ENCODE results near the gene FGFBP2.

FGFBP2 gene

DNA sequence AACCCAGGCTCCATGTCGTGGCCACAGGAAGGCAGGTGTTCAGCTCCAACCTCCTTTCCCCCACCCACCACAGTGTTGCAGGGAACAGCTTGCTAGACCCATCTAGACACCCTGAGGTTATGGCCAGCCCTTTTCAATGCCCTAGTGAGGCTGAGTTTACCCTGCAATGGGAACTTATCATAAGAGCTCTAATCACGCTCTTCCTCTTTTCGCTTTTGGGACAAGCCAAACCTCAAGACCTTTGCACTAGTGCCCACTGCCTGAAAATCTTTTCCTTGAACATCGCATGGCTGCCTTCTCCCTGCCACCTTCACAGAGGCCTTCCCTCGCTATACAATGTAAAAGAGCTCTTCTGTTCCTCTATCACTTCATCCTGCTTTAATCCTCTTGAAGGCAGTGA is 2.4 kb upstream of the FGFBP2 start:
- no peak for DNase-seq

DNA sequence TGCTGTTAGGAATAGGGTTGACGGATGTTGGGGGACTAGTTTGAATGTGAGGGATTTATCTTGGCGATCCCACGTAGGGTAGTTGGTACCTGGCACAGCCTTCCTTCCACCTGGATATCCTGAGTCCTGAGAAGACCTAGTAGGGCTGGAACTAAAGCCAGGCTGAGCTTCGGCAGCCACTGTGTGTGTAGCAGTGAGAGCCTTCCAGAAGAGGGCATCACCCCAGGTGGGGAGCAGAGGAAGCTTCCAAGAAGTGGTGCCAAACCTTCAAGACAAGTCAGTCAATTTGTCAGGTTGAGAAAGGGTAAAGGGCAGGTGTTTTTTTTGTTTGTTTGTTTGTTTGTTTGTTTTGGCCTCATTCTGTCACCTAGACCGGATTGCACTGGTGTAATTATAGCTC is 1.2 kb upstream of the FGFBP2 start:
- peak; percentile 3 for DNase-seq

DNA sequence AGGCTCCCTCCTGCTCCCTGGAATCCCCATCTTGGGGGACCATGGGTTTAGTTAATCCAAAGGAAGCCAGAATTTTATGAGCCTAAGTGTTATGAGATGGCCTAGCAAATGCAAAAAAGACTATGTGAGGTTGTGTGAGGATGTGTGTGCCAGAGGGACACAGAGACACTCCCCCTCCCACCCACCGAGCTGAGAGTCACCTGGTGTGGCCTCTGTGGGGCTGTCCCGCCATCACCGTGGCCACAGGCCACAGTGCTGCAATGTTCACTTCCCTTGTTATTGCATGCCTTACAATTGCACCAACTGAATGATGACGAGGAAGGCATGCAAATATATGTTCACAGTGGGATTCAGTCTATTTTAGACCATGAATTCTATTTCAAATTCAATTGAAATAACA is 601 bp upstream of the FGFBP2 start:
- no peak for DNase-seq

DNA sequence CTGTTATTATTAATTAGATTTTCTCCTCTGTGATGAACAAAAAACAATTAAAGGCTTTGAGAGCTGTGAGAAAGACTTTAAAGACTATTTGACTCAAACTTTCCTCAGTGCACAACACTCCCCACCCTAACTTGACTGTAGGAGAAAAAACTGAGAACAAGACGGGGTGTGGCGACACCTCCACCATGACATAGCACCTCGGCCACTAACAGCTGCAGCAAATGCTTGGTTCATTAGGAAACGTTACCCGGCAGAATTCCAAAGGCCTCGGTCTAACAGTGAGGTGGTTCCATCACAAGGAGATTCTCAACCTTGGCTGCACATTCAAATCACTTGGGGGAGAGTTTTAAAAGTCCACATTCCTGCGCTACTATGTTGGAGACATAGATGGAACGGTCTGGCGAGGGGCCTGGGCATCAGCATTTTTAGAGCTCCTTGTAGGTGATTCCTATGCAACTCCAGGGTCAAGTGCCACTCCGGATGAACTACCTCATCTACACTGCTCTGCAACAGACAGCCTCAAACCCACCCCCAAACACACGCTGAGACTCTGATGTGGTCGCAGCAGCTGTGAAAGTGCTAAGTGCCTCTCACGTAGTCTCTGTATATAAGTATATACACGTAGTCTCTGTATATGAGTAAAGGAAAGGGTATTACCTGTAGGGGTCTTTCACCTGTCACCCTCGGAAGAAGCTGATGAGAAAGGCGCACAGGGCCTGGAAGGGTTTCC is 1.0 kb downstream of the FGFBP2 start:
- DNase-seq: no peak

DNA sequence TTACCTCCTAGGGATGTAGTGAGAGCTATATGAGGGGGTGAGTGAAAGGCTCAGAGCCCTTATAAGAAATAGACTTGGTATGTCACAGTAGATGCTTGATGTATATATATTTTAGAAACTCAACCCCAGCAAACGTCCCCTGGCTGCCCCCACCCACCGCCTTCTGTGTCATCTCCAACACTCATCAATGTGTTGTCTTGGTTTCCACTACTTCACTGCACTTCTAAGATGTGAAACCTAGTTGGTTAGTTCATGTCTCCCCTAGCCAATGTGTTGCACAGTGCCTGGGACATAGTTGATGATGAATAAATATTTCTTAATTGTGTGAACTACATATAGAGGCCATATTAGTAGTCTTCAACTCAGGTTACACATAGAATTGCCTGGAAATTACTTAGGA is 4.4 kb downstream of the FGFBP2 start:
- no peak for DNase-seq

DNA sequence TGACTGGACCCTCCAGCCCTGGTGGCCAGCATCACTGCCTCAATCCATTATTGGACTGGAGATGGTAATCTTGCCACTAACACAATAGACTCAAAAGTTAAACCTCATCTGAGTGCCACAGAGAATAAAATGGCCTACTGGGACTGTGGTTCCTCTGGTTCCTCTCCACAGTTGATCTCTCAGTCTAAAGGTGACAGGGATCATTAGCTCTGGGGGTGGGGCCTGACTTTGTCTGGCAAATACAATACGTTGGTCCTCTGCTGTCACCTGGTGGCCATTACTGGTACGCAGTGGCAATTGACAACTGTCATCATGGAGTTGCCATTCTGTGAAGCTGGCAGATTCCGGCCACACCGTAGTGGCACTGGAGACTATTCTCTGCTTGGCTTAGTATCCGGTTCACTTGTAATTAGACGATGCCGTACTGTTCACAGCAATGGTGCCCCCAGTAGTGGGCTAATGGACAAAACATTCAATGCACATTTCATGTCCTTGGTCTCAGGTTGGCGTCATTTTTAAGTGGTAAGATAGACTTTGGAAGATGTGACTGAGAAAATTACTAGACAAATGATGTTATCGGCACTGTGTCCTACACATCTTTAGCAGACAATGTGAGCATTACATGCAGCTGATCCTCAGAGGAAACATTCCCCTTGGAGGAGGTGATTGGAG is 6.7 kb downstream of the FGFBP2 start:
- peak; percentile 62 for DNase-seq

DNA sequence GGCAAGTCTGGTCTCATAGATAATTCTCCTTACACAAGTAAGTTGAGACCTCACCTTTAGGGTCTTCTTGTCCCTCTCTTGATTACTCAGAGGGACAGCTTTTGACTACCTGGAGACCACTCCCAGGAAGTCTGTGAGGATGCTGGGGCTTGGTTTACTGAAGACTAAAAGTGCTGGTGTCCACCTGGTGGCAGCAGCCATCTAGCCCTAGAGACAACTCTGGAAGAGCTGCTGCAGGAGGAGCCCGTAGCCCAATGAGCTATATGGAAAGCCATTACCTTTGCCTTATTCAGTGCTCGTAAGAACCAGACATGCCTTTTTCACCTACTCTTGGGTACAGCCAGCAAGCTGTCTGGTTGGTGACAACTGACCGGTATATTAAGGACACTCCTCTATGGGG is 7.3 kb downstream of the FGFBP2 start:
- peak; percentile 1 for DNase-seq

DNA sequence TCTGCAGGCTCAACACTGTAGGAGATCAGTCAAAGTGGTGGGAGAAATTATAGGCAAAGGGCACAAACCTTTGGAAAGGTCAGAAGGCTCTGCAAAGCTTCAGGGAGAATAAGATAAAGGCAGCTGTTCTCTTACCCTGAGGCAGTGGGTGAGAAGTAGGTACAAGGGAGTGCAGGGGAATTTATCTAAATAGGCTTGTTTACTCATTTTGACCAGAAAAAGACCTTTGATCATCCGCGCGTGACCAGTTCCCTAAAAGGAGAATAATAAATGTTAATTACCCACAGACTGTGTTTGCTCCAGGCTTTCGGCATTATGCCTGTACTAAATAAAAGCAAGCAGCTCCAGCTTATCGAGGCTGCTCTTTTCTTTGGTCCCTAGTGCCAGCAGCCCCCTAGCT is 9.3 kb downstream of the FGFBP2 start:
- DNase-seq: peak; percentile 49

DNA sequence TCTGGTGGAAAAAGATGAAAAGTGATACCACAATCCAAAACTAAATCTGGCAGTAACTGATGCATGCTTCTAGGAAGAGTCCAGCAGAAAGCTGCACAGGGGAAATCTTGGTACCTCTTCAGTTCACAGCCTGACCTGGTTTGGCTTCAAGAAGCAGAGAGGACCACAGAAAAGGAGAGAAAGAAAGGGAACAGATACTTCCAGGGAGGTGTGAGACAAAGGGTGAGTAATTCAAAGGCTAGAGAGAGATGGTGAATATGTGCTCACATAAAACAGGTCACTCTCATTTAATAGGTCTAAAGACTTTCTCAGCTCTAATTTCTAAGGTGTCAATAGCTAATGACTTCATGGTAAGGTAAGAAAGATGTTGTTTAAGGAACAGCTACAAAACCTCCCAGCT is 11.2 kb downstream of the FGFBP2 start:
- no peak for DNase-seq

DNA sequence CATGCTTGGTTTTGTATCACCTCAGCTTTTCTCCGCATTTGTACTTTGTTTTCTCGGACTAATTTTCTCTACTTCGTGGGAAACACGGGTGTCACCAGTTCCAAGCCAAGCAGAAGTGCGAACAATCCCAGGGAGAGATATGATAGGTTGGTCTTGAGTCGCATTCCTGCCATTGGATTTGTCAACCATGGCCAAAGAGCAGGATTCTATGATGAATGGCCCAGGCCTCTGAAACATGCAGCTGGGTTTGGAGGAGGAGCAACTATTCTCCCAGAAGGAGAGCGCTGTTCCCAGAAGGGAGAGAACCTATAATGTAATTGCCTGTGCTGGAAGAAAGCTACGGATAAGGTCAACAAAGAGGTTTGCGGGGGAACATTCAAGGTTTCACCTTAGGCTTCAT is 14.1 kb downstream of the FGFBP2 start:
- DNase-seq: no peak

DNA sequence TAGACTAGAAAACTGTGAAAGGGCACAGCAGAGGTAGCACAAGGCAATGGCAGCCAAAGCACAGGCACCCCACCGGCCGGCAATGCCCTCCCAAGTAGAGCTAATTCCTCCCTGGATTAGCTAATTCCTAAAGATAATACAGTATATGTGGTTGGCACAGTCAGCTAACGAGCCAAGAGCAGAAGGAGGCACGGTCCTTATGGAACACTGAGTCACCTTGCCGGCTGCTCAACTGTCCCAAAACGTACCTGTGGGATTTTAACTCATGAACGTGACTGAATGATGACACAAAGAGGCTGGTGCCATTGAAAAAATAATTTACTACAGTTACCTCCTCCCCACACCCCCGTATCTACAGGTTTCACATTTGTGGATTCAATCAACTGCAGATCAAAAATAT is 15.3 kb downstream of the FGFBP2 start:
- no peak for DNase-seq

DNA sequence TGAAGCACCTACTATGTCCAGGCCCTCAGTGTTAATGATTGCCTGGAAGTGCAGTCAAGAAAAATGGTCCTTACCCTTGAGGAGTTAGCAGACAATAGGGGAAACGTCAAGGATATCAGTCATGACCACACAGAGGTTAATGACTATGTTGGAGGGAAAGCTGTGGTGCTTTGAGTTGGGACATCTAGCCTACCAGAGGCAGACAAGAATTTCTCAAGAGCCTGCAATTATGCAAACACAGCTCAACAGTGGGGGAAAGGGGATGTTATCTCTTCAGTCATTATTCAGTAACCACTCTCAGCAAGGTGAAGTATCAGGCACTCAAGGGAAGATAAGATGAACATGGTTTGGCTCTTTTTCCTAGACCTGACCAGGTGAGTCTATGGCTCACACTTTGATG is 17.5 kb downstream of the FGFBP2 start:
- DNase-seq: no peak

DNA sequence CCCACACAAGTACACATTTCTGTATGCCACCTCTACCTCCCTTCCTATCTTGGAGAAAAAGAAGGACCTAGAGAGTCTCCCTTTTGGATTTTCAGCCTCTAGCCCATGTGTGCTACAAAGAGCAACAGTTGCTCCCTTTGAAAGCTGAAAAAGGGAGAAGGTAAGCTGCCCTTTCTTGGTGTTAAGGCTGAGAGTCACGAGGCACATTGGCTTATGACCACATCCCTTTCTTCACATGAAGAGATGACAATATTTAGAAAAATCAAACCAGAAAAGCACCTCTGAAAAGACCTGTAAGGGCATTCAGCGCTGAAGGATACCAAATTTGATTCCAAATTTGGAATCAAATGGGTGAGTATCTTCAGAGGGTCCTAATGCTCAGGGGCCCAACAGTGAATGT is 18.1 kb downstream of the FGFBP2 start:
- no peak for DNase-seq

DNA sequence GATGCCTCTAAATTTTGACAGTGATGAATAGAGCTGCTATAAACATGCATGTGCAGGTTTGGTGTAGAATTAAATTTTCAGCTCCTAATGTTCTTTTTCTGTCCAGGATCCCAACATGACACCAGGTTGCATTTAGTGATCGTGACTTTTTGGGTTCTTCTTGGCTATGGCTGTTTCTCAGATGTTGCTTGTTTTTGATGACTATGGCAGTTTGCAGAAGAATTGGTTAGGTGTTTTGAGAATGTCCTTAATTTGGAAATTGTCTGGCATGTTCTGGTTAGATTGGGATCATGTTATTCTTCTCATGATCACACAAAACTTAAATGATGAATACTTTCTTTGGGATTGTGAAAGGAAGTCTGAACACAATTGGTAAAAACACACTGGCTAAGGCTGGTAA is 20.7 kb downstream of the FGFBP2 start:
- DNase-seq: no peak

DNA sequence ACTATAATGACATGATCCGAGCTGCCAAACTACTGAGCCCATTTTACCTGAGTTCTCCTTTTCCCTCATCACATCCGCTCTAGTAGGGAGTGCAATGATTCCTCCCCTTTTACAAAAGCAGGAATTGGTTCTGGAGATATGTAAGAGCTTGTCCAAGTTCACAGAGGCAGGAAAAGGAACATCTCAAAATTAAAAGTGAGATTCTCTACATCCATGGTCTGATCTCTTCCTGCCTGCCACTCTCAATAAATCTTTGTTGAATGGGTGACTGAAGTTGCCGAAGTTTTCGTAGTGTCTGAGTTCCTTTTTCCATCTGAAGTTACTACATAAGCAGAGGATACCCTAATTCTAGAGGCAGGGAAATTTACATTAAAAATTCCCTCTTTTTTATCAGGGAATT is 24.3 kb downstream of the FGFBP2 start, which contains the start of gene FGFBP1:
FGFBP1 (minus strand) TSS at position 101 of the 400 bp plus-strand sequence. CDS start 2,108 bp downstream, outside the sequence.
- no peak for DNase-seq

DNA sequence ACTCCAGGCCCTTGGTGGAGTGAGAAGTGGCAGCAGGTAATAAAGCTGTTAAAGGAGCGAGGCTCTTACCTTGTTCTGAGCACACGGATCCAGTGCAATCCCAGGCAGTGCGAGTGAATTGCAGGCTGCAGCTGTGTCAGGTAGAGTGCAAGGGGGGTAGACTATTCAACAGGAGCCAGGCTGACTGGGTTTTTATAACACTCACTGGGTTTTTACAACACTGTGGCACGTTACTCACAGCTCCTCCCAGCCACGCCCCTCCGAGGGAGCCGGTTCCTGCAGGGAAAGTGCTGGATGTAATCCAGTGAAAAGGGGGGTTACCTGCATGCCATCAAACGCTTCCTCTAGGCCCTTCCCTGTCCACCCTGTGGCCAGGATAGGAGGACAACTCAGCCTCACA is 24.8 kb downstream of the FGFBP2 start:
- peak; percentile 20 for DNase-seq

DNA sequence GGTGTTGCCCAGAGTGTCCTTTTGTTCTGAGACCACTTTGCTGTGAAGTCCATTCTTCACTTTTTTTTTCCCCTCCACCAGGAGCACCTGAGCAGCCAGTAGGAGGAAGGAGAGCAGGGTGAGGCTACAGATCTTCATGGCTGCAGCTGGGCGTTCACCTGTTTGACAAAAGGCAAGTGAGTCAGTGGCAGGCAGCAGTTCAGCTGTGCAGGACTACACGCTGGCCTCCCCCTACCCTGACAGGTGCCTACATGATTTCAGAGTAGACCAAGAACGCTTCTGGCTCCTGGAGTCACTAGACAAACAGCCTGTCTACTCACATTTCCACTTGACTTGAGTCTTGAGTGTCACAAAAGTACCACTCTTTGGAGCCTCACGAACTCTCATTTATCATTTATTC is 26.5 kb downstream of the FGFBP2 start:
- DNase-seq: no peak

DNA sequence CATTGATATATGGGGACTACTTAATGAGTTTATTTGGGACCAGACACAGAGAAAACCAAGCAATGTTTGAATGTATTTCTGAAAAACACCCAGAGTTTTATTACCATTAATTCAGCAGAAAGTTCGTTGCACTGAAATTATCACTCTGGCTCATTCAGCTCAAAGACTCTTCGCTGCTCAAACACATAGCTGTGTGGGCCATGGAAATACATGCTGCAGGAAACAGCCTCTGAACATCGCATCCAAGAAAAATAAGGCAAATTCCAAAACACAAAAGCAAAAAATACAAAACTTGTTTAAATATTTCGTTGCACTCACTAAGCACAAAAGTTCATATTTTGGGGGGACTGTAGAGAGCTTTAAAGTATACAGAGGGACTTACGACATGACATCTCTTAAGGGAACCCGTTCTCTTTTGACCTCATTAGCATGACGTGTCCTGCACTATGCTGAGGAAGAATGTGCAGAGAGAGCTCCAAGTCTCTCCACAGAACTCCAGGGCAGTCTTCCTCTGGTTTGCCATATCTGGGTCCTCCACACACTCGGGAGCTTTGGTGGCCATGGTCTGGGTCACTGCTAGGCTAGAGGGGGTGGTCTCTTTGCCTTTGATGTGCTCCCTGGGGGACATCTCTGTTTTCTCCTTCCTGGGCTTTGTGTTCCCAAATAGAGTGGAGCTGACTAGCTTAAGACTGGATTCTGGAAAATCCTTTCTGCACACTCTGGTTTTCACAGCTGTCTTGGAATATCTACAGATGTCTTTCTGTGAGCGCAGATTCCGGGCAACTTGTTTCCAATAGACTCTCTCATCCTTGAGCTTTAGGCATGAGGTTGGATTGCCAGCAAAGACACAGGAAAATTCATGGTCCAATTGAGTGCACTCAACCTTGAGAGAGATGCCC is 27.2 kb downstream of the FGFBP2 start:
- DNase-seq: no peak

DNA sequence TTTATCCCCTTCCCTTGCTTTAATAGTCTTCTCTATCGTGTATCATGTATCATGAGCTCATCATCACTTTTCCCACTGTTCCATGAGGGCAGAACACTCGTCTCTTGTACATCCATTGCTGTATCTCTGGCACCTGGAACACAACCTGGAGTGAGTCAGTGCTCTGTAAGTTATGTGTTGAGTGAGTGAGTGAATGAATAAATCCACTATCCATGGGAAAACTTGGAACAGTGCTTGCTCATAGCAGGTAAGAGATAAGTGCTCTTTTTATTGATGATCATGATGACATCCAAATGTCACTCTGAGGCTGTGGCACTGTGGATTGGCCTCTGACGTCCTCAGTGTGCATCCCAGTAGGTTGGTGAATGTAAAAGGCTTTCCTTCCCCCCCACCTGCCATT is 28.7 kb downstream of the FGFBP2 start:
- no peak for DNase-seq

DNA sequence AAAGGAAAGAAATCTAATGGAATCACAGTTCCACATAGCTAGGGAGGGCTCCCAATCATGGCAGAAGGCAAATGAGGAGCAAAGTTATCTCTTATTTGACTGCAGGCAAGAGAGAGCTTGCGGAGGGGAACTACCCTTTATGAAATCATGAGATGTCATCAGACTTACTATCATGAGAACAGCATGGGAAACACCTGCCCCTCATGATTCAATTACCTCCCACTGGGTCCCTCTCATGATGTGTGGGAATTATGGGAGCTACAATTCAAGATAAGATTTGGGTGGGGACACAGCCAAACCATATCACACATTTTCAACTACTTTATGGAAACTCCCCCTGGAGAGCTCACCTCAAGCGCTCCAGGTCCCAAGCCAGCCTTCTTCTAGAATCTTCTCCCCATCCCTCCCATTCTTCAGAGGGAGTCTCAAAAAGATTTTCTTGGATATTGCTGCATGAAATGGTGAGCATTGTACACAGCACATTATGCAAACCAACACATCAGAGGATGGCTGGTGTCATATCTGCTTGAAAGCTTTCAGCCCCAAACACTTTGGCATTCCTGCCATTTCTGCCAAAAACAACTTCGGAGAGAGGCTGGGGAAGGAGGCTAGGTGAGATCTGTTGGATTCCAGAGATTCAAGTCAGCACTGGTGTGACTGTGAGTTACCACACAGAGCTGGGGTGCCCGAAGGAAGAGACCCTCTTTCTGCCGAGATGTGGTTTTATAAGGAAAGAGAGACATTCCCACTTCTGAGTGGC is 31.3 kb downstream of the FGFBP2 start:
- no peak for DNase-seq

DNA sequence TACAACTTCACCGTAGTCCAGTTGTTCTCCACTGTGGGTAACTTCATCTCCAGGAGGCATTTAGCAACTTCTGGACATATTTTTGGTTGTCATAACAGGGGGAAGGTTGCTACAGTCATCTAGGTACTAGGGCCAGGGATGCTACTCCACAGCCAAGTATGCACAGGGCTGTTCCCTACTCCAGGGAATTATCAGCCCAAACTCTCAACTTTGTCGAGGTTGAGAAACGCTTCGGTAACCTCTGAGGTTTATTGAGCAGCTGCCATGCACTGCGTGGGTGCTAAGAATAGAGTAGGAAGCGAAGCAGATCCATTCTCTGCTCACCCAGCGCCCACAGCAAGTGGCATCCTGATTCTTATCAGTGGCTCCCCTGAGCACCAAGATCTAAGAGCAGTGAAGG is 32.7 kb downstream of the FGFBP2 start:
- DNase-seq: no peak

DNA sequence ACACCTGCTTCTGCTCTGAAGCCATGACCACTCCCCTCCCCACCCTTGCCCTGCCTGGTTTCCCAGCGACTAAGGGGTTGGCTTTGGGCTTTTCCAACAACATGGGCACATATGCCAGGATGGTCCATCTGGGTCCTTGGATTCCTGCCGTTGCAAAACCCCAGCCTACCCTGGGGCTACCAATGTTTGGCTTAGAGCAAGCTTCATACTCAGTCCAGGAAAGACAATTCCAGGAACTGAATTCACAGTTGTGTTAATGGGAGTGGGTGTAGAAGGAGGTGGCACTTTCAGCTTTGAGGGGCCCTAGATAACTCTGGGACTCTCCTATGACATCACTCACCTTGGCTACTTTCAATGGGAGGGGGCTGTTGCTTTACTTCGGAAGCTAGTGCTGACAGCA is 33.4 kb downstream of the FGFBP2 start:
- no peak for DNase-seq

DNA sequence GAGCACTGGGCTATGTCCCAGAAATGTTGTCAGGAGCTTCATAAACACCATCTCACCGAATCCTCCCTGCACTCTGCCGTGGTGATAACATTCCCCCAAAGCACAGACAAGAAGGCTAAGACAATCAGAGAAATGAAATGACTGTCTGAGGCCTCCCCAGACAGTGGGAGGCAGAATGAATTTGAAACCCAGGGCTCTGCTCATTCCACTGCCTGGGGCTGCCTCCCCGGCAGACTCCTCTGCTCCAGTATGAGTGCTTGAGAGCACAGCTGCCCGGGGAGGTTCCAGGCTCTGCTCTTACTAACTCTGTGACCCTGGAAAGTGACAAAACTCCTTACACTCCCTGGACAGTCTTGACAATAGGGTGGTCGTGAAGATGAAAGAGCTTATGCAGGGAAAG is 34.1 kb downstream of the FGFBP2 start:
- no peak for DNase-seq
